NB4 (cell line): Measurements from ENCODE around the gene SLC35B2.

Source experiments
- DNase-seq: peaks from one replicate; pipeline ENCODE4 v3.0.0; 2010; ENCODE audit warnings: low read depth
- H3K4me3 ChIP-seq: one replicate; pipeline ENCODE4 v1.5.1; 2011; ENCODE audit warnings: mild to moderate bottlenecking, low read depth, low read length, moderate library complexity
- CTCF ChIP-seq: IDR thresholded peaks from one replicate; pipeline ENCODE4 v1.5.1; 2012; ENCODE audit warnings: low read depth, low read length
- MAX ChIP-seq: IDR thresholded peaks from 2 replicates; pipeline ENCODE4 v1.6.1; 2011; ENCODE audit warnings: low read depth, low read length
- MYC ChIP-seq: IDR thresholded peaks from 2 replicates; pipeline ENCODE4 v1.6.1; 2011; ENCODE audit warnings: low read depth, low read length
- POLR2A ChIP-seq: IDR thresholded peaks from 2 replicates; pipeline ENCODE4 v1.6.1; 2011; ENCODE audit warnings: mild to moderate bottlenecking; ENCODE audit not compliant: insufficient read length; ENCODE audit errors: extremely low read depth

The SLC35B2 gene

GRCh38 chr6:44211284-44211683 is 46.0 kb downstream of the SLC35B2 start:
- TF ChIP-seq MYC (no peak), POLR2A (no peak), MAX (no peak), CTCF (no peak)
- no peak overlapping the region for H3K4me3 ChIP-seq
- peak; percentile 72 for DNase-seq

- no peak overlapping the region for H3K4me3 ChIP-seq
- TF ChIP-seq MYC (no peak), POLR2A (no peak), CTCF (no peak), MAX (no peak)
These were observed 49.4 kb downstream of the SLC35B2 start for GRCh38 chr6:44207966-44208365.

More at GRCh38 chr6:44207966-44208365, 49.4 kb downstream of the SLC35B2 start:
- DNase-seq = no peak
